NB4 (cell line): ENCODE results near the gene LAMA5.
A peak's percentile ranks its signal among the peaks of the same experiment; 100 is the strongest.

Source experiments
- DNase-seq: peaks from one replicate; pipeline ENCODE4 v3.0.0; 2010; ENCODE audit warnings: low read depth
- H3K4me3 ChIP-seq: one replicate; pipeline ENCODE4 v1.5.1; 2011; ENCODE audit warnings: mild to moderate bottlenecking, low read depth, low read length, moderate library complexity
- CTCF ChIP-seq: IDR thresholded peaks from one replicate; pipeline ENCODE4 v1.5.1; 2012; ENCODE audit warnings: low read depth, low read length
- MAX ChIP-seq: IDR thresholded peaks from 2 replicates; pipeline ENCODE4 v1.6.1; 2011; ENCODE audit warnings: low read depth, low read length
- MYC ChIP-seq: IDR thresholded peaks from 2 replicates; pipeline ENCODE4 v1.6.1; 2011; ENCODE audit warnings: low read depth, low read length
- POLR2A ChIP-seq: IDR thresholded peaks from 2 replicates; pipeline ENCODE4 v1.6.1; 2011; ENCODE audit warnings: mild to moderate bottlenecking; ENCODE audit not compliant: insufficient read length; ENCODE audit errors: extremely low read depth

Gene LAMA5

GRCh38 chr20:62408055-62408454 lies 40.9 kb upstream of the LAMA5 start:
- no peak for DNase-seq

GRCh38 chr20:62407221-62407992 lies 40.3 kb upstream of the LAMA5 start, which contains the start of gene CABLES2:
Gene CABLES2 (minus strand): TSS chr20:62407285. CDS start chr20:62407276, 9 bp downstream.
- TF ChIP-seq MAX (peak; percentile 64), POLR2A (peak; percentile 40), CTCF (no peak), MYC (peak; percentile 70; the same call in 1 of the 2 replicates)
- peak within 1 kb of the TSS; percentile 63 for H3K4me3 ChIP-seq
- peak; percentile 96 for DNase-seq

More at GRCh38 chr20:62408055-62408454, 40.9 kb upstream of the LAMA5 start:
- no peak overlapping the region for H3K4me3 ChIP-seq
- no peak for TF ChIP-seq MYC

- no peak for TF ChIP-seq POLR2A
- TF ChIP-seq CTCF: no peak
- TF ChIP-seq MAX: no peak
- no peak for TF ChIP-seq MYC
- no peak for DNase-seq
- peak overlapping the region; percentile 63 for H3K4me3 ChIP-seq
Observed at GRCh38 chr20:62406635-62407176, 39.6 kb upstream of the LAMA5 start.

GRCh38 chr20:62405981-62406513 lies 38.9 kb upstream of the LAMA5 start:
- peak overlapping the region; percentile 63 for H3K4me3 ChIP-seq
- DNase-seq: no peak
- no peak for TF ChIP-seq MYC
- TF ChIP-seq MAX: no peak
- TF ChIP-seq POLR2A: no peak
- TF ChIP-seq CTCF: no peak

- DNase-seq: peak; percentile 76
- TF ChIP-seq CTCF (peak; percentile 56), MYC (peak; percentile 32; the same call in 1 of the 2 replicates), MAX (no peak), POLR2A (no peak)
- no peak overlapping the region for H3K4me3 ChIP-seq
Observed at GRCh38 chr20:62405108-62405980, 38.2 kb upstream of the LAMA5 start.
